ENCODE results near the gene SENP5.
A peak's percentile ranks its signal among the peaks of the same experiment; 100 is the strongest.

The SENP5 gene

GRCh38 chr3:196969660-196970546, 102.2 kb downstream of the SENP5 start:
- DNase-seq = peak; percentile 56

- no peak for DNase-seq
Measured at GRCh38 chr3:196970547-196971093, 102.9 kb downstream of the SENP5 start.

- peak; percentile 30 for DNase-seq
Measured at GRCh38 chr3:196971094-196971698, 103.5 kb downstream of the SENP5 start.

- DNase-seq = no peak
Measured at GRCh38 chr3:196974661-196975060, 106.9 kb downstream of the SENP5 start.

GRCh38 chr3:196975349-196975748, 107.6 kb downstream of the SENP5 start:
- DNase-seq = no peak

- DNase-seq = no peak
Measured at GRCh38 chr3:196976941-196977340, 109.2 kb downstream of the SENP5 start.

- DNase-seq = peak; percentile 51
Measured at GRCh38 chr3:196979545-196979944, 111.8 kb downstream of the SENP5 start.

- no peak for DNase-seq
Measured at GRCh38 chr3:196981657-196982056, 113.9 kb downstream of the SENP5 start.

GRCh38 chr3:196983186-196983585, 115.5 kb downstream of the SENP5 start:
- no peak for DNase-seq
